HG03097 (cell line): ENCODE results near the gene CSNK2A1.
A peak's percentile ranks its signal among the peaks of the same experiment; 100 is the strongest.
"Not testable (repeated sequence)": the region's sequence is repeated elsewhere in the genome, so short reads cannot be mapped to it uniquely, and the experiment has no call there.

ENCODE experiments used
- ATAC-seq: cut with Tn5 transposase; IDR thresholded peaks from one replicate; pipeline ENCODE4 v1.9.1; 2021; ENCODE audit not compliant: unreplicated experiment, low FRiP score

CSNK2A1 gene

GRCh38 chr20:543369-544152, at the start of gene CSNK2A1:
CSNK2A1 (minus strand) TSS chr20:543790; CDS start chr20:508551, 35,239 bp downstream.
- peak; percentile 92 for ATAC-seq

- no peak for ATAC-seq
Measured at GRCh38 chr20:592506-592905, 48.9 kb upstream of the CSNK2A1 start.

GRCh38 chr20:591941-592340, 48.4 kb upstream of the CSNK2A1 start:
- ATAC-seq, result no peak

GRCh38 chr20:588932-589672, 45.5 kb upstream of the CSNK2A1 start:
- ATAC-seq, result no peak

- no peak for ATAC-seq
Measured at GRCh38 chr20:588476-588875, 44.9 kb upstream of the CSNK2A1 start.

- ATAC-seq, result no peak
Measured at GRCh38 chr20:584971-585301, 41.3 kb upstream of the CSNK2A1 start.

- no peak for ATAC-seq
Measured at GRCh38 chr20:584161-584970, 40.8 kb upstream of the CSNK2A1 start.

GRCh38 chr20:582204-582603, 38.6 kb upstream of the CSNK2A1 start:
- ATAC-seq, result no peak

GRCh38 chr20:578940-579690, 35.5 kb upstream of the CSNK2A1 start:
- not testable (repeated sequence) for ATAC-seq

GRCh38 chr20:577167-577791, 33.7 kb upstream of the CSNK2A1 start:
- ATAC-seq, result no peak

- no peak for ATAC-seq
Measured at GRCh38 chr20:576156-576555, 32.6 kb upstream of the CSNK2A1 start.

- no peak for ATAC-seq
Measured at GRCh38 chr20:575230-575629, 31.6 kb upstream of the CSNK2A1 start.

GRCh38 chr20:574297-574942, 30.8 kb upstream of the CSNK2A1 start:
- ATAC-seq, result no peak

GRCh38 chr20:573414-574296, 30.1 kb upstream of the CSNK2A1 start:
- no peak for ATAC-seq

GRCh38 chr20:572727-573126, 29.1 kb upstream of the CSNK2A1 start:
- no peak for ATAC-seq

GRCh38 chr20:571754-572441, 28.3 kb upstream of the CSNK2A1 start:
- no peak for ATAC-seq

- ATAC-seq, result no peak
Measured at GRCh38 chr20:568673-569415, 25.3 kb upstream of the CSNK2A1 start.
